AG04449 (cell line): ENCODE measurements around the gene TMEM72.

Experiments
- CTCF ChIA-PET: fragments of 350-600 bp; formaldehyde crosslinking; extraction: SDS; loops from one replicate; lab custom pipeline; 2021; ENCODE audit warnings: antibody characterized with exemption; lab: Yijun Ruan, JAX
- POLR2A ChIA-PET: fragments of 400-600, 350-600 bp; formaldehyde crosslinking; extraction: SDS; loops from one replicate; lab custom pipeline; 2020; ENCODE audit warnings: antibody characterized with exemption, inconsistent platforms; lab: Yijun Ruan, JAX
- DNase-seq: peaks from one replicate; pipeline ENCODE4 v3.0.0-alpha.2; 2010; ENCODE audit warnings: low read depth, low spot score
- H3K4me3 ChIP-seq: 2 replicates; pipeline ENCODE4 v1.5.1; 2011; ENCODE audit warnings: low read depth, mild to moderate bottlenecking, control low read depth, low read length
- CTCF ChIP-seq: IDR thresholded peaks from one replicate; pipeline ENCODE4 v1.5.1; 2011; ENCODE audit warnings: mild to moderate bottlenecking, moderate library complexity, low read length, control low read depth, inconsistent platforms; ENCODE audit not compliant: insufficient read depth; ENCODE audit errors: missing control alignments

TMEM72 gene

GRCh38 chr10:44947371-44948152 lies 36.4 kb downstream of the TMEM72 start:
- CTCF ChIA-PET = interaction anchor here (1.2 to 7.4 kb wide), 3 partner anchors 10 to 21 kb away, joined by 3 to 77 read pairs (median 3); no protein-coding TSS in a partner anchor
- POLR2A ChIA-PET = no interaction called here
- DNase-seq = no peak
- no peak overlapping the region for H3K4me3 ChIP-seq
- no peak for TF ChIP-seq CTCF

GRCh38 chr10:44948642-44949041 lies 37.5 kb downstream of the TMEM72 start:
- no peak for DNase-seq

GRCh38 chr10:44949127-44949802 lies 38.1 kb downstream of the TMEM72 start:
- H3K4me3 ChIP-seq = no peak overlapping the region
- no peak for TF ChIP-seq CTCF
- CTCF ChIA-PET = interaction anchor here (1.0 to 2.5 kb wide), 3 partner anchors 8 to 18 kb away, joined by 3 to 16 read pairs (median 6); no protein-coding TSS in a partner anchor
- POLR2A ChIA-PET = interaction anchor here (1.2 kb wide), 1 partner anchor 30 kb away, joined by 4 read pairs; the partner anchor contains the start of gene DEPP1
- DNase-seq = no peak

More at GRCh38 chr10:44948642-44949041, 37.5 kb downstream of the TMEM72 start:
- H3K4me3 ChIP-seq = no peak overlapping the region
- ChIA-PET POLR2A (no interaction called here), CTCF (interaction anchor here (1.2 to 2.5 kb wide), 2 partner anchors 7 to 11 kb away, joined by 3 to 6 read pairs; no protein-coding TSS in a partner anchor)
- TF ChIP-seq CTCF = no peak

GRCh38 chr10:44949915-44950314 lies 38.8 kb downstream of the TMEM72 start:
- CTCF ChIA-PET = interaction anchor here (1.0 to 2.5 kb wide), 4 partner anchors 9 to 29 kb away, joined by 3 to 16 read pairs (median 4); partner anchors contain the start of gene DEPP1
- POLR2A ChIA-PET = interaction anchor here (1.2 kb wide), 1 partner anchor 29 kb away, joined by 4 read pairs; the partner anchor contains the start of gene DEPP1
- no peak overlapping the region for H3K4me3 ChIP-seq
- TF ChIP-seq CTCF = no peak
- DNase-seq = no peak

GRCh38 chr10:44950326-44951225 lies 39.4 kb downstream of the TMEM72 start:
- no peak for TF ChIP-seq CTCF
- ChIA-PET POLR2A (interaction anchor here (1.2 kb wide), 1 partner anchor 28 kb away, joined by 4 read pairs; the partner anchor contains the start of gene DEPP1), CTCF (interaction anchor here (1.0 to 2.5 kb wide), 4 partner anchors 9 to 28 kb away, joined by 3 to 16 read pairs (median 4); partner anchors contain the start of gene DEPP1)
- no peak for DNase-seq
- no peak overlapping the region for H3K4me3 ChIP-seq
